Measurements from ENCODE around the gene THNSL1. TPM values are rescaled to one million over a fixed set of nuclear protein-coding genes. Genes with fewer than 3 reads are reported as not detected.

THNSL1 gene
- total and polyA plus RNA-seq, 9 of the 15 experiments (the other 6 are each of a cell fraction or from before 2014, with no cell fraction given) = 4.5 to 8.6 (median 6.3) TPM

- TF ChIP-seq PKNOX1 (IDR thresholded peaks at IDR 0.05) (no peak), THRAP3 (IDR thresholded peaks at IDR 0.05; ENCODE audit: borderline replicate concordance) (no peak), ZNF398 (CRISPR knock-in tag; IDR thresholded peaks at IDR 0.05) (no peak), CHD7 (IDR thresholded peaks at IDR 0.05; ENCODE audit: low read depth, low read length) (no peak), SETDB1 (IDR thresholded peaks at IDR 0.05; ENCODE audit: low read length) (no peak), NR2F6 (CRISPR knock-in tag; IDR thresholded peaks at IDR 0.05) (no peak), CREB3L1 (IDR thresholded peaks at IDR 0.05; ENCODE audit: borderline replicate concordance, low read depth) (peak; percentile 94), ZNF511 (CRISPR knock-in tag; IDR thresholded peaks at IDR 0.05) (peak; percentile 99)
Observed at GRCh38 chr10:25016376-25017153, at the start of gene THNSL1 (continued).
